Measurements from ENCODE around the gene ACY1. TPM values are rescaled to one million over a fixed set of nuclear protein-coding genes. Genes with fewer than 3 reads are reported as not detected.

Gene ACY1
- total and polyA plus RNA-seq, 7 experiments from 2014 or later: 7.8 to 28.3 (median 12.4) TPM

DNA sequence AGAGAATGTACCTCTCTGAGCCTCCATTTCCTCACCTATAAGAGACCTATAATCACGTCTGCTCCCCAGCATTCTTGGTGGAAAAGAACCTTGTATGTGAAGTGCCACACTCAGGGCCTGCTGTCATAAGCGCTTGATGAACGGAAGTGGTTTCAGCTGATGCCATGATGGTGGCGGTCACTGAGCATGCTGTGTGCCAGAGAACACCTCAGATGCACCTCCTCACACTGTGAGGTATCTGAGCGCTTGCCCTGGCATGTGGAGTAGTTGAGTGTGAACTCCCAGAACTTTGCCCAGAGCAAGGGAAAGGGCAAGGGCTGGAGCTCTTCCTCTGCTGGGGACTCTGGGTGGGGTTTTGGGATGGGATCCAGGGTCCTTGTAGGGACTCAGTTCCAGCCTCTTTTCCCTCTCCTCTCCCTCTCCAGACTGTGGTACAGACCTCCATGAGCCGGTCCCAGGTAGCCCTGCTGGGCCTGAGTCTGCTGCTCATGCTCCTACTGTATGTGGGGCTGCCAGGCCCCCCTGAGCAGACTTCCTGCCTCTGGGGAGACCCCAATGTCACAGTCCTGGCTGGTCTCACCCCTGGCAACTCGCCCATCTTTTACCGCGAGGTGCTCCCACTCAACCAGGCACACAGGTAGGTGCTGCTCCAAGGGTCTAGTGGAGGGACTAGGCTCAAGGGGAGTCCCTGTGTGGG, 5.7 kb upstream of the ACY1 start:
- ATAC-seq (peak; percentile 33), DNase-seq (peak in 7 of 9 donors; percentile 32 to 62 (median 45))
- H3K9me3 ChIP-seq (ENCODE audit: control insufficient read depth in 2 of 3, low read length in 3 of 3): no peaks in the 10 kb centered on the region
- H3K4me1 ChIP-seq (ENCODE audit: control insufficient read depth in 2 of 2, insufficient read depth in 2 of 2, low read length in 2 of 2): peaks cover 16 to 28% of the 10 kb centered on the region in 2 donors
- H3K27me3 ChIP-seq (ENCODE audit: control insufficient read depth in 2 of 2, insufficient read depth in 2 of 2, low read length in 2 of 2): no peaks in the 10 kb centered on the region
- peaks cover 0 to 9% (median 0%) of the 10 kb centered on the region in 3 experiments for H3K36me3 ChIP-seq (ENCODE audit: control insufficient read depth in 2 of 3, insufficient read depth in 3 of 3, low read length in 3 of 3)
- H3K4me3 ChIP-seq (ENCODE audit: low read length): no peak overlapping the region
- H3K36me3 Mint-ChIP-seq: peaks cover 0 to 4% (median 0%) of the 10 kb centered on the region in 5 donors
- H3K9me3 Mint-ChIP-seq: no peaks in the 10 kb centered on the region
- peak overlapping the region; percentile 50 to 90 (median 80) for H3K27ac Mint-ChIP-seq
- peak overlapping the region; percentile 38 for H3K27ac ChIP-seq (ENCODE audit: low read depth, low read length)
- H3K4me3 Mint-ChIP-seq: peak overlapping the region; percentile 35 to 87 (median 72)
- POLR2A ChIA-PET: interaction anchor here (1.1 to 1.5 kb wide), 2 partner anchors 18 to 35 kb away, joined by 3 to 4 read pairs; no protein-coding TSS in a partner anchor
- peaks cover 35 to 51% (median 39%) of the 10 kb centered on the region in 7 donors for H3K4me1 Mint-ChIP-seq
- intact Hi-C loops (cut with micrococcal nuclease): loop anchor here in 1 of 2 donors (5.0 kb wide), 1 partner anchor 220 kb away; the partner anchor contains the start of gene ALAS1
- CTCF ChIA-PET: interaction anchor here (1.4 kb wide), 1 partner anchor 36 kb away, joined by 3 read pairs; the partner anchor contains the start of genes PARP3 and RRP9
- H3K27me3 Mint-ChIP-seq: no peaks in the 10 kb centered on the region

DNA sequence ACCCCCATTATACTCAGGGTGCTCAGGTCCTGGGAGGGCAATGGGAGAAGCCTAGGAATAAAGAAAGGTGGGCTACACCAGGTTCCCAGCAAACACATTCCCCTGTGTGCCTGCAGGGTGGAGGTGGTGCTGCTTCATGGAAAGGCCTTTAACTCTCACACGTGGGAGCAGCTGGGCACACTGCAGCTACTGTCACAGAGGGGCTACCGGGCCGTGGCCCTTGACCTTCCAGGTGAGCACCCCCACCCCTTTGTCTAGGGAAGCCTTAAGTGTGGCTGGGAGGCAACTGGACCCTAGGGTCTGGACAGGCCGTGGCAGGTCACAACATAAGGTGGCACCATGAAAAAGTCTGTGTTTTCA, 5.2 kb upstream of the ACY1 start:
- intact Hi-C loops (cut with micrococcal nuclease): loop anchor here in 1 of 2 donors (5.0 kb wide), 1 partner anchor 219 kb away; the partner anchor contains the start of gene ALAS1
- Histone ChIP-seq H3K4me3 (ENCODE audit: low read length) (no peak overlapping the region), H3K27ac (ENCODE audit: low read depth, low read length) (no peak overlapping the region), H3K9me3 (ENCODE audit: control insufficient read depth in 2 of 3, low read length in 3 of 3) (no peaks in the 10 kb centered on the region), H3K27me3 (ENCODE audit: control insufficient read depth in 2 of 2, insufficient read depth in 2 of 2, low read length in 2 of 2) (no peaks in the 10 kb centered on the region), H3K4me1 (ENCODE audit: control insufficient read depth in 2 of 2, insufficient read depth in 2 of 2, low read length in 2 of 2) (peaks cover 20 to 31% of the 10 kb centered on the region in 2 donors), H3K36me3 (ENCODE audit: control insufficient read depth in 2 of 3, insufficient read depth in 3 of 3, low read length in 3 of 3) (peaks cover 0 to 9% (median 0%) of the 10 kb centered on the region in 3 experiments)
- ATAC-seq (no peak), DNase-seq (no peak)
- H3K9me3 Mint-ChIP-seq: no peaks in the 10 kb centered on the region
- H3K36me3 Mint-ChIP-seq: peaks cover 0 to 6% (median 0%) of the 10 kb centered on the region in 5 donors
- CTCF ChIA-PET: interaction anchor here (1.4 kb wide), 1 partner anchor 36 kb away, joined by 3 read pairs; the partner anchor contains the start of genes PARP3 and RRP9
- POLR2A ChIA-PET: interaction anchor here (0.6 to 1.6 kb wide), 3 partner anchors 17 to 76 kb away, joined by 3 to 8 read pairs (median 3); partner anchors contain the start of gene RPL29
- no peak overlapping the region for H3K4me3 Mint-ChIP-seq
- H3K4me1 Mint-ChIP-seq: peaks cover 38 to 53% (median 41%) of the 10 kb centered on the region in 7 donors
- no peaks in the 10 kb centered on the region for H3K27me3 Mint-ChIP-seq
- H3K27ac Mint-ChIP-seq: peak overlapping the region in 1 of 9 donors; percentile 80

DNA sequence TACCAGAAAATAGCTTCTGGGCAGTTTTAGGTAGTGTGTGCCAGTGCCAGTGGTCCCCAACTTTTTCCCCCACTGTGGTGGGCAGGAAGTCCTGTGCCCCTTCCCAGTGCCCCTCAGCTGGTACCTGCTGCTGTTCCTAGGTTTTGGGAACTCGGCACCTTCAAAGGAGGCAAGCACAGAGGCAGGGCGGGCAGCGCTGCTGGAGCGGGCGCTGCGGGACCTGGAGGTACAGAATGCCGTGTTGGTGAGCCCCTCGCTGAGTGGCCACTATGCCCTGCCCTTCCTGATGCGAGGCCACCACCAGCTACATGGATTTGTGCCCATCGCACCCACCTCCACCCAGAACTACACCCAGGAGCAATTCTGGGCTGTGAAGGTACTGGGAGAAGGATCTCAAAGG, 3.1 kb upstream of the ACY1 start:
- intact Hi-C loops (cut with micrococcal nuclease): no loop called here
- H3K4me3 ChIP-seq (ENCODE audit: low read length): no peak overlapping the region
- H3K27me3 Mint-ChIP-seq: no peaks in the 10 kb centered on the region
- H3K4me1 Mint-ChIP-seq: peaks cover 34 to 47% (median 40%) of the 10 kb centered on the region in 7 donors
- ATAC-seq (no peak), DNase-seq (no peak)
- H3K27ac ChIP-seq (ENCODE audit: low read depth, low read length): no peak overlapping the region
- no peak overlapping the region for H3K27ac Mint-ChIP-seq
- ChIA-PET CTCF (no interaction called here), POLR2A (interaction anchor here (0.8 to 1.1 kb wide), 2 partner anchors 15 to 16 kb away, joined by 3 read pairs; partner anchors contain the start of gene RPL29)
- H3K36me3 ChIP-seq (ENCODE audit: control insufficient read depth in 2 of 3, insufficient read depth in 3 of 3, low read length in 3 of 3): peaks cover 0 to 9% (median 0%) of the 10 kb centered on the region in 3 experiments
- no peaks in the 10 kb centered on the region for H3K9me3 ChIP-seq (ENCODE audit: control insufficient read depth in 2 of 3, low read length in 3 of 3)
- peaks cover 0 to 5% (median 0%) of the 10 kb centered on the region in 5 donors for H3K36me3 Mint-ChIP-seq
- H3K9me3 Mint-ChIP-seq: no peaks in the 10 kb centered on the region
- no peaks in the 10 kb centered on the region for H3K27me3 ChIP-seq (ENCODE audit: control insufficient read depth in 2 of 2, insufficient read depth in 2 of 2, low read length in 2 of 2)
- H3K4me1 ChIP-seq (ENCODE audit: control insufficient read depth in 2 of 2, insufficient read depth in 2 of 2, low read length in 2 of 2): peaks cover 14 to 22% of the 10 kb centered on the region in 2 donors
- no peak overlapping the region for H3K4me3 Mint-ChIP-seq

DNA sequence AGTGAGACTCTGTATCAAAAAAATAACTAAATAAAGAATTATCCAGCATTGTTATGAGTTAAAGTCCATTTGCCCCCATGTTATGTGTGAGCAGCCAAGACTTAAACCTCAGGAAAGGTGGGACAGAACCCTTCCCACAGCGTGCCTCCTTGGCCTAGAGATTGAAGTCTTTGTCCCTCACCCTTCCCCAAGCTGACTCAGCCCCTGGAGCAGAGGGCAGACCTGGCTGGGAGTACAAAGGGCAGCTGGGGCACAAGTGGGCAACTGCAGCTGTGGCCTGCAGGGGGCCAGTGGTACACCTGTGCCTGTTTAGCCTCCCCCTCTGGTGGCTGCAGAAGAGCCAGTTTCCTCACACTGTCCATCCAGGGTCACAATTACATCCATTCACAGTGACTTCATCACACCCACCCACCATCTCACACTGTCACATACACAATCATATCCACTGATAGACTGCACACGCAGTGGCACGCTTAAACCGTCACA, 940 bp upstream of the ACY1 start:
- CTCF ChIA-PET: interaction anchor here (0.6 to 2.5 kb wide), 7 partner anchors 8 to 303 kb away, joined by 3 to 15 read pairs (median 5); partner anchors contain the start of genes ABHD14A, ABHD14B and RRP9
- H3K27me3 Mint-ChIP-seq: no peaks in the 10 kb centered on the region
- peak overlapping the region; percentile 81 to 97 (median 90) for H3K27ac Mint-ChIP-seq
- no peaks in the 10 kb centered on the region for H3K27me3 ChIP-seq (ENCODE audit: control insufficient read depth in 2 of 2, insufficient read depth in 2 of 2, low read length in 2 of 2)
- peaks cover 20 to 33% (median 24%) of the 10 kb centered on the region in 7 donors for H3K4me1 Mint-ChIP-seq
- H3K9me3 ChIP-seq (ENCODE audit: control insufficient read depth in 2 of 3, low read length in 3 of 3): no peaks in the 10 kb centered on the region
- ATAC-seq (peak; percentile 43), DNase-seq (peak in 1 of 9 donors; percentile 44)
- H3K36me3 Mint-ChIP-seq: peaks cover 0 to 5% (median 0%) of the 10 kb centered on the region in 5 donors
- peaks cover 10 to 12% of the 10 kb centered on the region in 2 donors for H3K4me1 ChIP-seq (ENCODE audit: control insufficient read depth in 2 of 2, insufficient read depth in 2 of 2, low read length in 2 of 2)
- H3K4me3 ChIP-seq (ENCODE audit: low read length): peak overlapping the region; percentile 77
- no peaks in the 10 kb centered on the region for H3K9me3 Mint-ChIP-seq
- POLR2A ChIA-PET: interaction anchor here (0.9 to 3.4 kb wide), 8 partner anchors 9 to 172 kb away, joined by 3 to 23 read pairs (median 10); partner anchors contain the start of genes ABHD14B, PCBP4, POC1A and RPL29
- peak overlapping the region; percentile 83 for H3K27ac ChIP-seq (ENCODE audit: low read depth, low read length)
- H3K36me3 ChIP-seq (ENCODE audit: control insufficient read depth in 2 of 3, insufficient read depth in 3 of 3, low read length in 3 of 3): peaks cover 0 to 9% (median 0%) of the 10 kb centered on the region in 3 experiments
- intact Hi-C loops (cut with micrococcal nuclease): no loop called here
- peak overlapping the region; percentile 83 to 99 (median 94) for H3K4me3 Mint-ChIP-seq

DNA sequence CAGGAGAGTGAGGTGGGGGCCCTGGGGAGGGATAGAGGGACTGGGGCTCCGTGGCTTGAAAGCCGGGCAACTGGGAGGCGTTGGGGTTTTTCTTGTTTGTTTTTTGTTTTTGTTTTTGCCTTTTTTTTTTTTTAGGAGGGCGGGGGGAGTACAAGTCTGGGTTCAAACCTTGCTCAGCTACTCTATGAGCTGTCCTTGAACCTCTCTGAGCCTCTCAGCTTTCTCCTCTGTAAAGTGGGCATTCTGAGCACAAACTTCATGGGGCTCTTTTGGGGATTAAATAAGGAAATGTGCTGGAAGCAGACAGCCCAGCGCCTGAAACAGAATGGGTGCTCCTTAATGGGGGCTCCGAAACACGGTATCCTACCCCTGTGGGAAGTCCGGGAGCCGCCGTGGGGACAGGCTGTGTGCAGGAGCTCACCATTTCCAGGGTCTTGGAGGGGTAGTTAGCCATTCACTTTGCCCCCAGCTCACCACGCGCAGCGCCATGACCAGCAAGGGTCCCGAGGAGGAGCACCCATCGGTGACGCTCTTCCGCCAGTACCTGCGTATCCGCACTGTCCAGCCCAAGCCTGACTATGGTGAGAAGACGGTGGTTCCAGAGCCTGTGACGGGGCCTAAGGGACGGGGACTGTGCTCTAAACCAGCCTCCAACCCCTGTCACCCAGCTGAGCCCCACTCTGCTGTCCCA, 388 bp downstream of the ACY1 start:
- Histone ChIP-seq H3K4me3 (ENCODE audit: low read length) (peak overlapping the region; percentile 77), H3K27me3 (ENCODE audit: control insufficient read depth in 2 of 2, insufficient read depth in 2 of 2, low read length in 2 of 2) (no peaks in the 10 kb centered on the region), H3K27ac (ENCODE audit: low read depth, low read length) (peak overlapping the region; percentile 83), H3K4me1 (ENCODE audit: control insufficient read depth in 2 of 2, insufficient read depth in 2 of 2, low read length in 2 of 2) (peaks cover 10 to 12% of the 10 kb centered on the region in 2 donors), H3K36me3 (ENCODE audit: control insufficient read depth in 2 of 3, insufficient read depth in 3 of 3, low read length in 3 of 3) (peaks cover 0 to 9% (median 0%) of the 10 kb centered on the region in 3 experiments), H3K9me3 (ENCODE audit: control insufficient read depth in 2 of 3, low read length in 3 of 3) (no peaks in the 10 kb centered on the region)
- ChIA-PET CTCF (interaction anchor here (0.6 to 2.5 kb wide), 6 partner anchors 9 to 20 kb away, joined by 3 to 15 read pairs (median 4); partner anchors contain the start of genes ABHD14A, ABHD14B and RPL29), POLR2A (interaction anchor here (0.7 to 3.4 kb wide), 7 partner anchors 8 to 361 kb away, joined by 3 to 23 read pairs (median 14); partner anchors contain the start of genes ABHD14A, ABHD14B, PCBP4 and POC1A)
- Mint-ChIP-seq H3K36me3 (peaks cover 0 to 5% (median 0%) of the 10 kb centered on the region in 5 donors), H3K9me3 (no peaks in the 10 kb centered on the region), H3K27ac (peak overlapping the region; percentile 77 to 92 (median 89)), H3K27me3 (no peaks in the 10 kb centered on the region), H3K4me1 (peaks cover 18 to 29% (median 22%) of the 10 kb centered on the region in 7 donors), H3K4me3 (peak overlapping the region; percentile 83 to 99 (median 92))
- peak in 1 of 9 donors; percentile 23 for DNase-seq
- intact Hi-C loops (cut with micrococcal nuclease): loop anchor here (1.0 kb wide), 3 partner anchors 8 to 12 kb away; partner anchors contain the start of genes RPL29 (in 2 of the 2), ABHD14A (in 1 of the 2) and ABHD14B (in 1 of the 2)
- ATAC-seq: no peak

All from naive thymus-derived CD4-positive, alpha-beta T cell (primary cell).